Colon (tissue), 2 donors: ENCODE results near the gene FOCAD.
"Not testable (repeated sequence)": the region's sequence is repeated elsewhere in the genome, so short reads cannot be mapped to it uniquely, and the experiment has no call there.

Experiments used
- FAIRE-seq: peaks from 2 replicates; lab custom pipeline; 2012; peaks lifted over from hg19 to GRCh38; lab: Jason Lieb, UNC
- donor health status: control.
- donor health status: control.

FOCAD gene

DNA sequence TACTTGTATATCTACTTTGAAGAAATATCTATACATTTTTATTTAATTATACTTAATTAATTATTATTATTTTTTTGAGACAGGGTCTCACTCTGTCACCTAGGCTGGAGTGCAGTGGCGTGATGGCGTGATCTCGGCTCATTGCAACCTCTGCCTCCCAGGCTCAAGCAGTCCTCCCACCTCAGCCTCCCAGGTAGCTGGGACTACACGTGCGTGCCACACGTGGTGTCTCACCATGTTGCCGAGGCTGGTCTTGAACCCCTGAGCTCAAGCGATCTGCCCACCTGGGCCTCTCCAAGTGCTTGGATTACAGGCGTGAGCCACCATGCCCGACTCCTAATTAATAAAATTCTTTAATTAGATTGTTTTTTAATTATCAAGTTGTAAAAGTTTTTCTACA lies 10.5 kb upstream of the FOCAD start:
- not testable (repeated sequence) for FAIRE-seq

DNA sequence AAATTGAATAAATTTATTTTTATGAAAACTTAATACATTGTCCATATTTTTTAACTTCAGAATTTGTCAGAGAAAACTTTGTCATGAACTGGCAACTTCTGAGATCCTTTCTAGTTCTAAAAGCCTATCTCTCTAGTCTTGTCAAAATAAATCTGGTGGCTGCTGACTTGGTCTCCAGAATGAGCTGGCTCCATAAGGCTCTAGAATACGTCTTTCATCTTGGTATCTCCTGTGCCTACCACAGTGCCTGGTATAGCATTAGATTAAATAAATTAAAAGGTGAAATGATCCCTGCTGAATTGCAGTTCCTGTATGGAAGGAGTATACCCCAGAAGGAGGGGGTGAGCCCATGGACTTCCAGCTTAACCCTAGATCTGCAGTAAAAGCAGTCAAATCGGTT lies 2.6 kb upstream of the FOCAD start:
- FAIRE-seq = no peak

GRCh38 chr9:20683351-20684034 lies 566 bp upstream of the FOCAD start:
- FAIRE-seq = no peak

DNA sequence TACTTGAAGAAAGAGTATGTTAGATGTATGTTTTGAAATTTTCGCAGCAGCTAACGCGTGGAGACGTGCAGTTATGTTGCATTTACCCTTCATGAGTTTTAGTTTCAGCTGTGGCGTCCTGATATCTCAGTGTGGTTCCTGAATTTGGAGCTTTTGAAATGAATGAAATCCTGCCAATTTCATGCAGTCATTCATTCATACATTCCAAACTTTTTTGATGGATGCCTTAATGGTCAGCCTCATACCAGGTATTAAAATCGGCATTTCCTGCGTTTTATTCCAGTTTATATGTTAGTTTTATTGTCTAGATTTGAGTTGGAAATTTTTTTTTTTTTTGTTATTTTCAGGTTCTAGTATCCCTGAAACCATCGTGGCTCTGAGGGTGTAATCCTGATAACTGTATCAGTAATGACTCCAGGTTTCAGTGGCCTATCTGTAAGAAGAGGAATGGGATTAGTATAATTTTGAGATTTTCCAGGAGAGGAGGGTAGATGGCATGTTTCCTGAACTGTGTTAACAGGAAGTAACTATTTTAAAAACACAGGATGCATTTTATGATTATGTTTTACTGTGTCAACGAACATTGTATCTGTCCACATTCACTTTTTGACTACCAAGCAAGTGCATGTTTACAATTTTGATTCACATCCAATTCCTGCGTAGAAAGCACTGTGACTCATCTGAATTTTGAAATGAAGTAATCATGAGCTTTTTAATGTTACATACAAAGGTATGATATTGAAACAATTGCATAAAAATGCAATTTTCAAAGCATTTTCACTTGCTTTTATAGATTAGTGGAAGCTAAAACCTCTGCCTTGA lies 1.0 kb downstream of the FOCAD start:
- FAIRE-seq = no peak

- FAIRE-seq = no peak
These were observed 1.7 kb downstream of the FOCAD start for GRCh38 chr9:20685769-20686168.

DNA sequence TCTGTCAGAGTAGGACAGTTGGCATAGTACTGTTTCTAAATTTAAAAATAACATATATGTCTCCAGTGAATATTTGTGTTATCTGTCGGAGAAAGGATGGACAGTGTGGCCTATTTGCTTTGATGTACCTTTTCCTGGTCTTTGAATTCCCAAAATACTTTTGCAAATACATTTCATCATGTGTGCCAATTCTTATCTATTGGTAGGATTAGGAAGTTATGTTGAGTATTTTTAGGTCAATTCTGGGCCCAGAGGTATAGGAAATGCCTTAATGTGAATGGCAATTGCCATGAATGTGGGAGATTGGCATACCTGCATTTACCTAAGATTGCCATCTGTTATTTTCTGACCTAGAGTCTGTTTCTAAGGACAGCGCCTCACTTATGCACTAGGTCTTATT lies 5.8 kb downstream of the FOCAD start:
- no peak for FAIRE-seq

DNA sequence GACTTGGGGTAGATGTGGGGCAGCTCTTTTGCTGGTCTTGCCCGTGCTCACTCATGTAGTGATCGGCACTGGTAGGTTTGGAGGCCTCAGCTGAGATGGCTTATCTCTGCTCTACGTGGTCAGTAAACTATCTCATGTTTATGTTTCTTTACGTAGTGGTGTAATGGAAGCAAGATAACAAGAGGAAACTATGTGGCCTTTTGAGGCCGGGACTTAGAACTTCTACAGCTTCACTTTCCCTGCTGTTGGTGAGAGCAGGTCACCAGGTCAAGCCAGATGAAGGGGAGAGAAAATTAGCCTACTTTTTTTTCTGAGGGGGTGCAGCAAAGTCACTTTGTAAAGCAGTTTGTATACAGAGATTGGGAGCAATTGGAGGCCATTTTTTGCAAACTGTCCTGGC lies 8.5 kb downstream of the FOCAD start:
- FAIRE-seq = no peak

DNA sequence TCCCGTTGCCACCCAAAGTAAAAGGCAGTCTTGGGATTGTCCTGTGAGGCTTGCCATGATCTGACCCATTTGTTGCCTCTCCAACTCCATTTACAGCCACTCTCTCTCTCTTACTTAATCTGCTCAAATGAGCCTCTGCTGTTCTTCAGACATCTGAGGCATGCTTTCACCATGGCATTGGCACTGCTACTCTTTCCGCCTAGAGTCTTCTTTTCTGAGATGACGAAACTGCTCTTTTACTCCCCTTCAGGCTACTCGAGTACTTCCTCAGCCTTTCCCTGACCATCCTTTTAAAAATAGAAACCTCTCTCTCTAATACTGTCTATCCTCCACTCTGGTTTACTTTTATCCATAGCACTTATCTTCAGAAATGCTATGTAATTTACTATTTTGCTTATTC lies 9.0 kb downstream of the FOCAD start:
- no peak for FAIRE-seq

GRCh38 chr9:20694248-20694647 lies 10.2 kb downstream of the FOCAD start:
- no peak for FAIRE-seq

DNA sequence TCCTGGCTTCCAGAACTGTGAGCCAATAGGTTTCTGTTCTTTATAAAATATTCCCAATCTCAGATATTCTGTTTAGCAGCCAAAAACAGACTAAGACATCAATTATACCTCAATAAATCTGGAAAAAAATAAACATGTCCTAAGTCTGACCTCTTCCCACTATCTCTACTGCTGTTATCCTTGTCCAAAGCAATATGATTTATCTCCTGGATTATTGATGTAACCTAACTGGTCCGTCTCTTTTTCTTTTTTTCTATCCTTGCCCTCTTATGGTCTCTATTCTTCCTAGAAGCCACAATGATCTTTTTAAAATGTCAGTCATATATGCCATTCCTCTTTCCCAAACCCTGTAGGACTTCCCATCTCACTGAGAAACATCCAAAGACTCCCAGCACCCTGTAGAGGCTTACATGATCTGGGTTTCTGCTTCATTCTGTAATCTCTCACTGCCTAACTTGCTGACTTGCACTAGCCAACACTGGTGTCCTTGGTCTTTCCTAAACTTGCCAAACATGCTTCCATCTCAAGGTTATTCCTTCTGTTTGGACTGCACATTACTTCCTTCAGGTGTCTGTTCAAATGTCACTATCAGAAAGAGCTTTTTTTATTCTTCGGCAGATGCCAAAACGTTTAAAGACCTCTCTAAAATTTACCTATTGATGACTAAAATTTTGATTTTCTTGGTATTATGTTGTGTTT lies 13.1 kb downstream of the FOCAD start:
- FAIRE-seq = no peak

DNA sequence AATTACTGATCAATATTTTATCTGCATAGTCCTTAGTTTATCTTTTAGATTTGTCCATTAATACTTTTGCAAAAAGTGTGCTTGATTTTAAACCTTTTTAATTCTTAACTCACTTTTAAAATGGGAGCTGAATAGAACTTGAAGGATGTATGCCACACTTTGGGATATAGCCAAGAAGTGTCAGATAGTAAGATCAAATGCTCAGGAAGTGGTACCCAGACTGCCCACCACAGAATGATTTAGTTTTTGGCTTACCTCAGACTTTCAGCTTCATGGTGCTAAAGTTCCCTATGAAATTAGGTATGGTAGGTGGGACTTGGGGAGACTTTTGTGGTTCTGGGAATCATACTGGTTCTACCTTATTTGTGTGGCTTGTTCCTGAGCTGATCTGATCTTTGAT lies 14.7 kb downstream of the FOCAD start:
- no peak for FAIRE-seq

DNA sequence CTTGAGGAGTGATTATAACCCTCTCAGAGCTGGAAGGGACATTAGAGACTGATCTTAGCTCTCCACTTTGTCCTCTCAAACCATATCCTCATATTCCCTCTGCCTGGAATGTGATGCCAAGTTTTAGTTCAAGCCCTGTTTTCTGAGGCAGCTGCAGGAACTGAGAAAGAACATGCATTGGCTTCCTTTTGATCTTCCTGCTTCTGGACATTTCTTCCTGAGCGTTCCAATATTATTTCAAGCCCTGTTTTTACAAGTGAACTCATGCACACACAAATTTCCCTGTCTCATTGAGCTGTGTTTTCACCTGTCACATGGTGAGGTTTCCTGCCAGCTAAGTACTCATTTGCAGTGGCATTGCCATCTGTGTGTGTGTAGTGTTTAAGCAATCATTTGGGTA lies 17.0 kb downstream of the FOCAD start:
- no peak for FAIRE-seq

DNA sequence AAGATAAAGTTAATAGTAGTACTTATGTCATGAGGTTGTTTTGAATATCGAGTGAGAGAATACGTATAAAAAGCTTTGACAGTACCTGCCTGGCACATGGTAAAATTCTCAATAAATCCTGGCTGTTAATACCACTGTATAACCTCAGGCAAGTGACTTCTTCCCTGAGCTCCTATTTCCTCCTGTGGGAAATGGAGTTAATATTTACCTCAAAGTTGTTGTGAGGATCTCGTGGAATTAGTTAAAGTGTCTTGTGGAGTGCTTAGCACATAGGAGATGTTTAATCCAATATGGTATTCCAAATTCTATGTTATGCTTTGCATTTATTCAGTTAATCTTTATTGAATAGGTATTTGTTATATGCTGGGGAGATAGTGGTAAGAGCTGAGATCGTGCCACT lies 18.5 kb downstream of the FOCAD start:
- no peak for FAIRE-seq

DNA sequence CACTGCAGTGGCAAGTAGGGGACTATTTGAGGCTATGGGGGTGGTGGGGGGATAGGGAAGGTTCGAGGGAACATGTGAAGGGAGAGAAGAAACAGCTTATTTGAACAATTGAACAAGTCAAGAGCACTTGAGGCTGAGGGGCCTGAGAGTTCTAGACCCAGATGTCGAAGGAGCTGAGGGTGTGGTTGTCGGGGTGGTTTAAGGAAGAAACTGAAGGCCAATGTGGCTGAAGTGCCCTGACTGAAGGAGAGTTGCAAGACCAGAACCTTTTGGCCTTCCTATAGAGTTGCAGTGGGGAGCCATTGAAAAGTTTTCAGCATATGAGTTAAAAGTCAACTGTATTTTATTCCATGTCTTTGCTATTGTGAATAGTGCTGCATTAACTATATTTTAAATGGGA lies 19.1 kb downstream of the FOCAD start:
- no peak for FAIRE-seq

GRCh38 chr9:20707708-20708107 lies 23.6 kb downstream of the FOCAD start:
- FAIRE-seq = no peak

DNA sequence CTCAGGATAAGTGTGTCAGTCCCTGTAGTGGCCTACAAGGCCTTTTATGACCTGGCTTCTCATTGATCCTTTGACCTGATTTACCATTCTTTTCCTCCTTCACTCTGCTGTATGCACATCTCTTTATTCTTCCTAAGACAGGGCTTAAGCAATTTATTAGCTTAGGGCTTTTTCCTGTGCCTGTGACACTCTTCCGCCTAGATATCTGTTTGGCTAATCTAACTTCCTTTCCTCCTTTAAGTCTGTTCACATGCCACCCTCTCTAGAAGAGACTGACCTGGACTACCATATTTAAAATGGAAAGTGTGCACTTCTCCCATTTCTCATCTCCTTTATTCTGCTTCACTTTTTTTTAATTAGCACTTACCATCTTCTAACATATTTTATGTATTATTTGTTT lies 29.1 kb downstream of the FOCAD start:
- no peak for FAIRE-seq

GRCh38 chr9:20714442-20715415 lies 30.7 kb downstream of the FOCAD start:
- no peak for FAIRE-seq

- FAIRE-seq = no peak
These were observed 38.2 kb downstream of the FOCAD start for GRCh38 chr9:20722221-20722620.

DNA sequence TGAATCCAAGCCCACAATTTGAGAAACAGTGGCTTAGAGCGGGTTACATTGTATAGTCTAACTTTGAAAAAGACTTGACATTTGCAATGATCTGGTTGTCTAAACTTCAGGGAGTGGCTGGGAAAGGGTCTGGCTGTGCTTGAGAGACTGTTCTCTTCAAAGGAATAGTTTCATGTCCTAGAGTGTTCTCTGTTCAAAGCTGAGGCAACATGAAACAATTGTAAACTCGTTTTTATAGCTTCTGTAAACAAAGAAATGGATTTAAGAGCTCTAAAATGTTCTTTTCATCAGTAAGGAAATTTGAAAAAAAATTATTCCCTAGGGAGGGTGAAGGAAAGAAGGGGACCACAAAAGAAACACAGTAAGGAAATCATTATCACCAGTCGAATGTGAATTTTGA lies 41.6 kb downstream of the FOCAD start:
- FAIRE-seq = no peak

DNA sequence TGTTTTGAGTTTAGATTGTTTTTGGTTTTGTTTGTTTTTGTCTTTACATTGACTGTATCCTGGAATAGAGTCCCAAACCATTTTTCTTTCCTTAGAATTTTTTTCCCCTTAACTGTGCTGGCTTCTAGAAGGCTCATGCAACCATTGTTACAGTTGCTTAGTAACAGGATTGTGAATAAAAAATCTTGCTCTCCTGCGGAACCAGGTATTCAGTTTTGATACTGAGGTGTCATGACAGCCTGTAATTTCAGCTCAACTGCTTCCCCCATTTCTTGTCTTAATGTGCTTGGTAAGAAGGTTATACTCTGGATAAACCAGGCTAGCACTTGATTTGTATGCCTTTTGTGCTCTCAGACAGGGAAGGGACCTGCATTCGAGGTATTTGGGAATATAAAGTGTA lies 42.1 kb downstream of the FOCAD start:
- no peak for FAIRE-seq

GRCh38 chr9:20728493-20729220 lies 44.6 kb downstream of the FOCAD start:
- no peak for FAIRE-seq
